GM23338 (cell line): ENCODE measurements around the gene PBLD. TPM values are rescaled to one million over a fixed set of nuclear protein-coding genes. Genes with fewer than 3 reads are reported as not detected.

Source experiments
- ATAC-seq: fragments of 200-7000 bp; cut with Tn5 transposase; 3 replicates; pipeline ENCODE4 v1.9.1; 2020
- DNase-seq: peaks from one replicate; pipeline ENCODE4 v3.0.0-alpha.2; 2015; ENCODE audit warnings: low spot score
- H2AFZ ChIP-seq: fragments of 200-600 bp; sonication (generic); 2 replicates; pipeline ENCODE4 v1.8.0; 2016; ENCODE audit warnings: antibody characterized with exemption, mild to moderate bottlenecking, moderate library complexity
- H3F3A ChIP-seq: fragments of 200-600 bp; sonication (generic); replicated peaks from 2 replicates; pipeline ENCODE4 v1.8.0; 2017; ENCODE audit warnings: antibody characterized with exemption, mixed run types, low read depth
- H3K27ac ChIP-seq: fragments of 200-600 bp; sonication (generic); 2 replicates; pipeline ENCODE4 v1.6.1; 2016; ENCODE audit warnings: low read depth
- H3K27me3 ChIP-seq: fragments of 200-600 bp; sonication (generic); 2 replicates; pipeline ENCODE4 v1.8.0; 2016; ENCODE audit warnings: mild to moderate bottlenecking, mixed run types, moderate library complexity; ENCODE audit not compliant: insufficient read depth
- H3K36me3 ChIP-seq: fragments of 200-600 bp; sonication (generic); 2 replicates; pipeline ENCODE4 v1.8.0; 2016; ENCODE audit warnings: mild to moderate bottlenecking; ENCODE audit not compliant: insufficient read depth
- H3K4me1 ChIP-seq: fragments of 200-600 bp; sonication (generic); 2 replicates; pipeline ENCODE4 v1.8.0; 2016; ENCODE audit warnings: mild to moderate bottlenecking, moderate library complexity; ENCODE audit not compliant: insufficient read depth
- H3K4me2 ChIP-seq: fragments of 200-600 bp; sonication (generic); 2 replicates; pipeline ENCODE4 v1.7.1; 2017; ENCODE audit warnings: mixed run types
- H3K4me3 ChIP-seq: fragments of 200-600 bp; sonication (generic); 2 replicates; pipeline ENCODE4 v1.6.1; 2016; ENCODE audit warnings: mixed run types
- H3K79me2 ChIP-seq: fragments of 200-600 bp; sonication (generic); replicated peaks from 2 replicates; pipeline ENCODE4 v1.8.0; 2017; ENCODE audit warnings: mild to moderate bottlenecking; ENCODE audit not compliant: insufficient read depth
- H3K9me2 ChIP-seq: fragments of 200-600 bp; sonication (generic); 2 replicates; pipeline ENCODE4 v1.8.0; 2017; ENCODE audit not compliant: insufficient read depth
- H4K20me1 ChIP-seq: fragments of 200-600 bp; sonication (generic); replicated peaks from 2 replicates; pipeline ENCODE4 v1.8.0; 2017; ENCODE audit warnings: mild to moderate bottlenecking; ENCODE audit not compliant: insufficient read depth
- H3K27ac Mint-ChIP-seq: 2 replicates; pipeline ENCODE4 v1.8.0; 2020; ENCODE audit warnings: inconsistent platforms, mild to moderate bottlenecking, moderate library complexity, mixed read lengths
- H3K27me3 Mint-ChIP-seq: 3 replicates; pipeline ENCODE4 v1.8.0; 2022; ENCODE audit warnings: low read depth, mild to moderate bottlenecking, moderate library complexity, mixed read lengths, inconsistent platforms; ENCODE audit not compliant: insufficient read depth, poor library complexity
- H3K36me3 Mint-ChIP-seq: 3 replicates; pipeline ENCODE4 v1.8.0; 2021; ENCODE audit warnings: low read depth, mild to moderate bottlenecking, inconsistent platforms, moderate library complexity, mixed read lengths
- H3K4me1 Mint-ChIP-seq: 3 replicates; pipeline ENCODE4 v1.8.0; 2020; ENCODE audit warnings: mild to moderate bottlenecking, inconsistent platforms, mixed read lengths
- H3K4me3 Mint-ChIP-seq: 3 replicates; pipeline ENCODE4 v1.8.0; 2021; ENCODE audit warnings: moderate library complexity, mild to moderate bottlenecking, inconsistent platforms, mixed read lengths
- H3K9me3 Mint-ChIP-seq: 3 replicates; pipeline ENCODE4 v1.8.0; 2020; ENCODE audit warnings: moderate library complexity, mild to moderate bottlenecking, inconsistent platforms, mixed read lengths
- CREB1 ChIP-seq: fragments of 250-450 bp; sonication (Bioruptor Pico); IDR thresholded peaks from 2 replicates; pipeline ENCODE4 v1.5.0; 2020; ENCODE audit warnings: low read depth, mild to moderate bottlenecking, moderate library complexity
- POLR2AphosphoS5 ChIP-seq: IDR thresholded peaks from 2 replicates; pipeline ENCODE4 v1.6.1; 2016; ENCODE audit warnings: antibody characterized with exemption, low read depth
- STAT1 ChIP-seq: IDR thresholded peaks from one replicate; pipeline ENCODE4 v1.6.1; 2016; ENCODE audit warnings: antibody characterized with exemption; ENCODE audit not compliant: unreplicated experiment
- ZNF114 ChIP-seq: fragments of 250-450 bp; sonication (Bioruptor Pico); IDR thresholded peaks from 2 replicates; pipeline ENCODE4 v1.5.0; 2020; ENCODE audit warnings: mild to moderate bottlenecking, moderate library complexity
- polyA plus RNA-seq: library from polyadenylated mRNA; unstranded; fragments of >200 nt; fragmentation: Nextera tagmentation; extraction: Ambion mirVana; gene quantifications from 2 replicates; pipeline ENCODE4 v1.2.1, GENCODE V29; 2016
- total RNA-seq: library from RNA; depleted of rRNA; stranded (reverse); fragments of >200 nt; shearing (Covaris generic); gene quantifications from 2 replicates; pipeline ENCODE4 v1.2.3, GENCODE V29; 2014
- TF ChIP-seq, protein P1 (sequence below), 2 experiments: fragments of 200-600 bp in 1 of 2; sonication (generic) in 1 of 2; conservative IDR thresholded peaks; 2 replicates each; pipeline versions ENCODE4 v1.5.1 to v1.6.1; 2016 to 2017; ENCODE audit warnings: antibody characterized with exemption in 2 of 2, low read depth in 2 of 2, mild to moderate bottlenecking in 2 of 2, moderate library complexity in 1 of 2
- TF ChIP-seq, protein P2 (sequence below): IDR thresholded peaks from 2 replicates; pipeline ENCODE4 v1.6.1; 2016; ENCODE audit warnings: antibody characterized with exemption

The PBLD gene
- total and polyA plus RNA-seq, 2 experiments from 2014 or later, result 0.90 to 1.5 TPM

- H3F3A ChIP-seq, result no peaks in the 10 kb centered on the region
- no peaks in the 10 kb centered on the region for H3K79me2 ChIP-seq
- DNase-seq (no peak), ATAC-seq (no peak)
- no peak overlapping the region for H3K27ac ChIP-seq
- H3K9me3 Mint-ChIP-seq, result no peaks in the 10 kb centered on the region
- H3K4me3 Mint-ChIP-seq, result no peak overlapping the region
- no peak overlapping the region for H3K4me3 ChIP-seq
- no peaks in the 10 kb centered on the region for H3K36me3 Mint-ChIP-seq
- H3K9me2 ChIP-seq, result no peaks in the 10 kb centered on the region
- peaks cover 7% of the 10 kb centered on the region; the same call in 2 of the 3 replicates for H3K4me1 Mint-ChIP-seq
- TF ChIP-seq ZNF114 (CRISPR knock-in tag) (no peak), STAT1 (no peak), CREB1 (CRISPR knock-in tag) (no peak)
- TF ChIP-seq, protein P1, sequence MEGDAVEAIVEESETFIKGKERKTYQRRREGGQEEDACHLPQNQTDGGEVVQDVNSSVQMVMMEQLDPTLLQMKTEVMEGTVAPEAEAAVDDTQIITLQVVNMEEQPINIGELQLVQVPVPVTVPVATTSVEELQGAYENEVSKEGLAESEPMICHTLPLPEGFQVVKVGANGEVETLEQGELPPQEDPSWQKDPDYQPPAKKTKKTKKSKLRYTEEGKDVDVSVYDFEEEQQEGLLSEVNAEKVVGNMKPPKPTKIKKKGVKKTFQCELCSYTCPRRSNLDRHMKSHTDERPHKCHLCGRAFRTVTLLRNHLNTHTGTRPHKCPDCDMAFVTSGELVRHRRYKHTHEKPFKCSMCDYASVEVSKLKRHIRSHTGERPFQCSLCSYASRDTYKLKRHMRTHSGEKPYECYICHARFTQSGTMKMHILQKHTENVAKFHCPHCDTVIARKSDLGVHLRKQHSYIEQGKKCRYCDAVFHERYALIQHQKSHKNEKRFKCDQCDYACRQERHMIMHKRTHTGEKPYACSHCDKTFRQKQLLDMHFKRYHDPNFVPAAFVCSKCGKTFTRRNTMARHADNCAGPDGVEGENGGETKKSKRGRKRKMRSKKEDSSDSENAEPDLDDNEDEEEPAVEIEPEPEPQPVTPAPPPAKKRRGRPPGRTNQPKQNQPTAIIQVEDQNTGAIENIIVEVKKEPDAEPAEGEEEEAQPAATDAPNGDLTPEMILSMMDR (conservative IDR thresholded peaks at IDR 0.05; ENCODE audit: low read depth in 2 of 2), result no peak
- no peaks in the 10 kb centered on the region for H4K20me1 ChIP-seq
- H3K27me3 Mint-ChIP-seq, result peaks cover 2% of the 10 kb centered on the region
- peaks cover 8% of the 10 kb centered on the region; the same call in 1 of the 2 replicates for H3K4me1 ChIP-seq
- H3K36me3 ChIP-seq, result no peaks in the 10 kb centered on the region
- no peak overlapping the region for H3K4me2 ChIP-seq
- no peaks in the 10 kb centered on the region for H3K27me3 ChIP-seq
- no peak overlapping the region for H3K27ac Mint-ChIP-seq
- H2AFZ ChIP-seq, result no peak overlapping the region
These were observed 28.8 kb downstream of the PBLD start for GRCh38 chr10:68303849-68304412.

- no peaks in the 10 kb centered on the region for H3K36me3 Mint-ChIP-seq
- no peak overlapping the region for H3K4me3 ChIP-seq
- TF ChIP-seq STAT1, result no peak
- no peaks in the 10 kb centered on the region for H3K36me3 ChIP-seq
- no peaks in the 10 kb centered on the region for H4K20me1 ChIP-seq
- H3K9me3 Mint-ChIP-seq, result no peaks in the 10 kb centered on the region
- DNase-seq (no peak), ATAC-seq (no peak)
- H3K4me1 ChIP-seq, result peaks cover 8% of the 10 kb centered on the region; the same call in 1 of the 2 replicates
- H3K27me3 Mint-ChIP-seq, result peaks cover 5% of the 10 kb centered on the region
- H3K9me2 ChIP-seq, result no peaks in the 10 kb centered on the region
- H3K79me2 ChIP-seq, result no peaks in the 10 kb centered on the region
- no peak overlapping the region for H3K4me2 ChIP-seq
- no peak overlapping the region for H2AFZ ChIP-seq
- no peaks in the 10 kb centered on the region for H3F3A ChIP-seq
- H3K27ac ChIP-seq, result no peak overlapping the region
- no peak overlapping the region for H3K4me3 Mint-ChIP-seq
- peaks cover 7% of the 10 kb centered on the region; the same call in 2 of the 3 replicates for H3K4me1 Mint-ChIP-seq
- H3K27ac Mint-ChIP-seq, result no peak overlapping the region
- H3K27me3 ChIP-seq, result no peaks in the 10 kb centered on the region
These were observed 29.9 kb downstream of the PBLD start for GRCh38 chr10:68302871-68303270.

GRCh38 chr10:68302503-68302823 is 30.3 kb downstream of the PBLD start:
- no peak overlapping the region for H3K4me3 ChIP-seq
- no peaks in the 10 kb centered on the region for H4K20me1 ChIP-seq
- H3K27ac ChIP-seq, result no peak overlapping the region
- H3K79me2 ChIP-seq, result no peaks in the 10 kb centered on the region
- no peaks in the 10 kb centered on the region for H3K27me3 ChIP-seq
- no peaks in the 10 kb centered on the region for H3K36me3 Mint-ChIP-seq
- peaks cover 8% of the 10 kb centered on the region; the same call in 1 of the 2 replicates for H3K4me1 ChIP-seq
- H3K4me1 Mint-ChIP-seq, result peaks cover 7% of the 10 kb centered on the region
- no peak overlapping the region for H3K4me3 Mint-ChIP-seq
- ATAC-seq (no peak), DNase-seq (no peak)
- no peaks in the 10 kb centered on the region for H3F3A ChIP-seq
- H3K9me2 ChIP-seq, result no peaks in the 10 kb centered on the region
- no peaks in the 10 kb centered on the region for H3K9me3 Mint-ChIP-seq
- no peak overlapping the region for H2AFZ ChIP-seq
- H3K36me3 ChIP-seq, result no peaks in the 10 kb centered on the region
- H3K27me3 Mint-ChIP-seq, result peaks cover 5% of the 10 kb centered on the region
- H3K27ac Mint-ChIP-seq, result no peak overlapping the region
- H3K4me2 ChIP-seq, result no peak overlapping the region
- TF ChIP-seq POLR2AphosphoS5, result no peak
- no peak for TF ChIP-seq ZNF114 (CRISPR knock-in tag)
- TF ChIP-seq, protein P2, sequence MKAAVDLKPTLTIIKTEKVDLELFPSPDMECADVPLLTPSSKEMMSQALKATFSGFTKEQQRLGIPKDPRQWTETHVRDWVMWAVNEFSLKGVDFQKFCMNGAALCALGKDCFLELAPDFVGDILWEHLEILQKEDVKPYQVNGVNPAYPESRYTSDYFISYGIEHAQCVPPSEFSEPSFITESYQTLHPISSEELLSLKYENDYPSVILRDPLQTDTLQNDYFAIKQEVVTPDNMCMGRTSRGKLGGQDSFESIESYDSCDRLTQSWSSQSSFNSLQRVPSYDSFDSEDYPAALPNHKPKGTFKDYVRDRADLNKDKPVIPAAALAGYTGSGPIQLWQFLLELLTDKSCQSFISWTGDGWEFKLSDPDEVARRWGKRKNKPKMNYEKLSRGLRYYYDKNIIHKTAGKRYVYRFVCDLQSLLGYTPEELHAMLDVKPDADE, result no peak
- TF ChIP-seq, protein P1 (conservative IDR thresholded peaks at IDR 0.05; ENCODE audit: low read depth in 2 of 2), result no peak
